SH-SY5Y (cell line): Measurements from ENCODE around the gene ELK3.

Experiments
- GATA2 ChIP-seq: IDR thresholded peaks from 2 replicates; pipeline ENCODE4 v1.6.1; 2011; ENCODE audit warnings: mild to moderate bottlenecking, low read depth, low read length
- GATA3 ChIP-seq: IDR thresholded peaks from 2 replicates; pipeline ENCODE4 v1.6.1; 2011; ENCODE audit warnings: low read depth, mild to moderate bottlenecking, low read length, moderate library complexity

DNA sequence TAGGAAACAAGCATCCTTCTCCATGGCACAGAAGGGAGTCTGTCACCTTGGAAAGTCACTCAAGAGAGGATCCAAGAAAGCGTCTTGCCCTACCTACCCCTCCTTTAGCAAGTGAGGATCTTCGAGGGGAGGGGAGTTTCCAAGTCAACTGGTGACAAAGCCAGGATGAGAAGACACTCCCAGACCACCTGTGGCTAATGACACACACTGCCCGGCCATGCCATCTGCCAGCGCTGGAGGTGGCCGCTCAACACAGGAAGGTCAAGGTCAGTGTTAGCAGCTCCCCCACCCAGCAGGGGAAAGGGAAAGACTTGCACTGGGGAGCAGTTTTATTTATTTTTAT lies 41.3 kb downstream of the ELK3 start:
- TF ChIP-seq GATA2 (no peak), GATA3 (no peak)
